Colonic mucosa (tissue), 4 donors: Measurements from ENCODE around the gene SOX1. TPM values are rescaled to one million over a fixed set of nuclear protein-coding genes. Genes with fewer than 3 reads are reported as not detected.

Experiments used
- DNase-seq: peaks from one replicate; pipeline ENCODE4 v3.0.0-alpha.2; 2020
- H3K27ac ChIP-seq: fragments of 200-600 bp; one replicate; pipeline ENCODE4 v1.8.0; 2021
- H3K27me3 ChIP-seq: fragments of 200-600 bp; one replicate; pipeline ENCODE4 v1.8.0; 2021
- H3K36me3 ChIP-seq: fragments of 200-600 bp; one replicate; pipeline ENCODE4 v1.8.0; 2021
- H3K4me1 ChIP-seq: fragments of 200-600 bp; one replicate; pipeline ENCODE4 v1.8.0; 2021; ENCODE audit warnings: mild to moderate bottlenecking
- H3K4me3 ChIP-seq: fragments of 200-600 bp; one replicate; pipeline ENCODE4 v1.8.0; 2021
- H3K9ac ChIP-seq, 2 donors: one replicate each; pipeline ENCODE4 v1.7.0; 2013; ENCODE audit warnings: control low read depth in 2 of 2, low read depth in 2 of 2, low read length in 2 of 2
- H3K9me3 ChIP-seq: fragments of 200-600 bp; one replicate; pipeline ENCODE4 v1.8.0; 2021
- intact Hi-C: fragments of 100-400 bp; cut with DNase I; formaldehyde crosslinking; loops from one replicate; pipeline ENCODE4 v1.14.1; 2022
- total RNA-seq, 2 donors: library from RNA; stranded (reverse); fragmentation: NEBNext Ultra II Directional in 1 of 2; extraction: Animal tissue kit (Norgen Biotek cat#: 25700) in 1 of 2; gene quantifications; one replicate each; pipeline ENCODE4 v1.2.1, GENCODE V29; 2021
- TF ChIP-seq, protein P1 (sequence below): fragments of 200-600 bp; IDR thresholded peaks from one replicate; pipeline ENCODE4 v1.8.0; 2022; ENCODE audit warnings: antibody characterized with exemption, mild to moderate bottlenecking
- donor health status: healthy.
- donor health status: DM: no; HTN: no; CAD: no.
- donor health status: DM: no; HTN: no; CAD: no.

SOX1 gene
- total RNA-seq, 2 donors from 2014 or later: not detected

DNA sequence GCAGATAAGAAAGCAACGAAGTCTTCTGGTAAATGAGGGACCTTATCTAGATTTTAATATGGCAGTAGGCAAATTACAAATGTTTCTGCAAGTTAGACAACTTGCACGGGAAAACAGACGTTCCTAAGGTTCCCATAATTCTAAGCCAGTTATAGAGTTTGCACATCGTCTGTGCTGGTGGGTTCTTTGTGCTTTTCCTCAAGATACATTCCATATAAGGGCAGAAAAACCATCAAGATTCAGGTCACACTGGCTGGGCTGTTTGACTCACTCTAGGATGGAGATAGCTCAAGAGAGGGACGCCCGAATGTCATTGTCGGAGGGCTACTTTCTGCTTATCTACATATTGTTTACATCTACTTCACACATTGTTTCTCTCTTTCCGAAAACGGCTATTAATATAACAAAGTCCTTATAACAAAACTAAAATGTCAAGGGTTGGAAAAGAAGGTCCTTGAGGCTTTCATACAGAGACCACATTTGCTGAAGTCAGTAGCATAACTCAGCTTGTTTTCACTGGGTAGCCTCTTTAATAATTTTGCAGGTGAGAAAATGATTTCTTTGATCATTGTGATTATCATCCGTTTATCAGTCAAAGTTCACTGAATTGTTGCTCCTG lies 44.4 kb downstream of the SOX1 start:
- H3K4me1 ChIP-seq: peaks cover 9% of the 10 kb centered on the region
- no peak for DNase-seq
- peaks cover 14% of the 10 kb centered on the region for H3K27me3 ChIP-seq
- intact Hi-C loops: no loop called here
- TF ChIP-seq, protein P1, sequence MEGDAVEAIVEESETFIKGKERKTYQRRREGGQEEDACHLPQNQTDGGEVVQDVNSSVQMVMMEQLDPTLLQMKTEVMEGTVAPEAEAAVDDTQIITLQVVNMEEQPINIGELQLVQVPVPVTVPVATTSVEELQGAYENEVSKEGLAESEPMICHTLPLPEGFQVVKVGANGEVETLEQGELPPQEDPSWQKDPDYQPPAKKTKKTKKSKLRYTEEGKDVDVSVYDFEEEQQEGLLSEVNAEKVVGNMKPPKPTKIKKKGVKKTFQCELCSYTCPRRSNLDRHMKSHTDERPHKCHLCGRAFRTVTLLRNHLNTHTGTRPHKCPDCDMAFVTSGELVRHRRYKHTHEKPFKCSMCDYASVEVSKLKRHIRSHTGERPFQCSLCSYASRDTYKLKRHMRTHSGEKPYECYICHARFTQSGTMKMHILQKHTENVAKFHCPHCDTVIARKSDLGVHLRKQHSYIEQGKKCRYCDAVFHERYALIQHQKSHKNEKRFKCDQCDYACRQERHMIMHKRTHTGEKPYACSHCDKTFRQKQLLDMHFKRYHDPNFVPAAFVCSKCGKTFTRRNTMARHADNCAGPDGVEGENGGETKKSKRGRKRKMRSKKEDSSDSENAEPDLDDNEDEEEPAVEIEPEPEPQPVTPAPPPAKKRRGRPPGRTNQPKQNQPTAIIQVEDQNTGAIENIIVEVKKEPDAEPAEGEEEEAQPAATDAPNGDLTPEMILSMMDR: no peak
- no peak overlapping the region for H3K9ac ChIP-seq
- no peak overlapping the region for H3K4me3 ChIP-seq
- H3K36me3 ChIP-seq: no peaks in the 10 kb centered on the region
- H3K27ac ChIP-seq: no peak overlapping the region
- no peaks in the 10 kb centered on the region for H3K9me3 ChIP-seq

DNA sequence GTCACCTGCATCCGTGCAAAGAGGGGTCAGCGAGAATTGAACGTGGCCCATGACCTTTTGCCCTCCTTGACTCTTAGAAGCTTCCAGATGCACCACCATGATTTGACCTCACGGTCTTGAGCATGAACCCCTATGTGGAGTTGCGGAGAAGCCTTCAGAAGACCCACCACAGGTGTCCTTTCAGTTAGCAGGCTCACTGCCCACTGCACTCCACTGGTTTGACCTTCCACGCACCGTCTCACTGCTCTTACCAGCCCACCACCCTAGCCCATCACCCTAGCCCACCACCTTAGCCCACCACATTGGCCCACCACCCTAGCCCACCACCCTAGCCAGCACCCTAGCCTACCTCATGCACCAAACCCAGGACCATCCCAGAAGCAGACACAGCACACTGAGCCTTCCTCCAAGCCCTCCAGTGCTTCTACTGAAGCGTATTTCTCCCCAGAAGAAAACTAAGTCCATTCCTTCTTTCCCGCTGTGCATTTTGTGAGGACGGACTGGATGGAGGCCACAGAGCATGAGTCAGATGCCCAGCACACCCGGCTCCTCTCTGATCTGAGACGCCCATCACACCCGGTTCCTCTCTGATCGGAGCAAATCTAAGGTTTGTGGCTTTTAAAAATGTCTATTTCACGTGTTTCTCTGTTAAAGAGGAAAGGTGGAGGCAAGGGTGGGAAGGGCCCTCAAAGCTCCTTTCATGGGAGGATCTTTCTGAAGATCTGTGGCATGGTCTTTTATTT lies 45.8 kb downstream of the SOX1 start:
- H3K27me3 ChIP-seq: peaks cover 4% of the 10 kb centered on the region
- H3K4me3 ChIP-seq: no peak overlapping the region
- intact Hi-C loops: no loop called here
- peak overlapping the region in 1 of 2 donors; percentile 1 for H3K9ac ChIP-seq
- peak overlapping the region; percentile 38 for H3K27ac ChIP-seq
- DNase-seq: peak; percentile 57
- H3K9me3 ChIP-seq: no peaks in the 10 kb centered on the region
- peaks cover 9% of the 10 kb centered on the region for H3K4me1 ChIP-seq
- no peaks in the 10 kb centered on the region for H3K36me3 ChIP-seq
- TF ChIP-seq, protein P1: no peak

DNA sequence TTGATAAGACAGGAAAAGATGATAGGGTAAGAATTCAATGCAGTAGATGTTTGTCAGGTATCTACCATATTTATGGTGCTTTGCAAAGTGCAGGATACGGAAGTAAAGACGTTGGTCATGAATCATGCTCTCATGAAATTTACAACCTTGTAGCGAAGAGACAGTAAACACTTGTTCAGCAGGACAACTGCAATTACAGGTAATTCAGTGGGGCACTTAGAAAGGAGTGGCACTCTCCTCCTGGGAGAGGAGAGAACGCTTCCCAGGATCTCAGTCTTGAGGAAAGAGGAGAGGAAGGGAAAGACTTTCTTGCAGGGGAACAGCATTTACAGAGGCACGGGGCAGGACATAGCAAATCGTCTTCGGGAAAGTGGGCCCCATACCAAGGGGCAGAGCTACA lies 46.4 kb downstream of the SOX1 start:
- peak overlapping the region; percentile 80 for H3K27ac ChIP-seq

DNA sequence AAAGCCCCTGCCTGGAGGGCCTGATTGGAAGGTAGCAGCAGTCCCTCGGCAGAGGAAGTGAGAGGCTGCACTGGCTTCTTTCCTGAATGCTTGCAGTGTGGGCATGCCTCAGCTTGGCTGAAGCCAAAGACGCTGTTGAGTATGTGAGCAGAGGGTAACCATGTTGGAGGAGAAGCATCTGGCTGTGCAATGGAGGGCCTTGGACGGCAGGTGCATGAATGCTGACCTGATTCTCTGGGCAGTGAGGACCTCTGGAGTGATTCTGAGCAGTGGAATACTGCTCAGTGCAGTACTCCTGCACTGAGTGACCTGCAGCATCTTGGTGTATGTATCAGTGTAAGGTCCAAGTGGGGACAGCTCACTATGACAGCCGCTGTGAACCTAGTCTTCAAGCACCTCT lies 46.9 kb downstream of the SOX1 start:
- Histone ChIP-seq H3K4me3 (no peak overlapping the region), H3K9ac (peak overlapping the region in 1 of 2 donors; percentile 42), H3K4me1 (peaks cover 9% of the 10 kb centered on the region), H3K36me3 (no peaks in the 10 kb centered on the region), H3K27me3 (no peaks in the 10 kb centered on the region), H3K27ac (peak overlapping the region; percentile 80), H3K9me3 (no peaks in the 10 kb centered on the region)
- DNase-seq: no peak
- intact Hi-C loops: no loop called here
- TF ChIP-seq, protein P1: no peak

More for the DNA sequence above, 46.4 kb downstream of the SOX1 start:
- intact Hi-C loops: no loop called here
- TF ChIP-seq, protein P1: no peak
- H3K4me3 ChIP-seq: no peak overlapping the region
- no peaks in the 10 kb centered on the region for H3K9me3 ChIP-seq
- H3K27me3 ChIP-seq: no peaks in the 10 kb centered on the region
- H3K9ac ChIP-seq: peak overlapping the region in 1 of 2 donors; percentile 42
- peaks cover 9% of the 10 kb centered on the region for H3K4me1 ChIP-seq
- H3K36me3 ChIP-seq: no peaks in the 10 kb centered on the region
- peak; percentile 52 for DNase-seq

DNA sequence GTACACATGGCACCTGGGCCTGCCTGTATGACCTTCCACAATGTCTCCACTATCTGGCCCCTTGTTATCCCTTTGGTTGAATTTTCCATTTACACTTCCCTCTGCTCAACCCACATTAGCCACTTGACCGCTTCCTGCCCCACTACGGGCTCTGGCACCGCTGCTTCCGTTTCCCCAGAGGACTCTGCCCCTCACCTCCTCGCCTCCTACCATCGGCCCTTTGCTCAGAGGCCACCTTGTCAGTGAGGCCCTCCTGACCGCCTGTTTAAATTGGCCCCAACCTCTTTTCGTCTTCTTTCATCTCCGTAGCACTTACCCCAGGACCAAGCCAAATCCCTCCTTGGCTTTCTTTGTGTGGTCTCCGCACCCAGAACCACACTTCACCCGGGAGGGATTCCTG lies 47.4 kb downstream of the SOX1 start:
- TF ChIP-seq, protein P1: no peak
- no peak for DNase-seq
- intact Hi-C loops: no loop called here
- Histone ChIP-seq H3K9me3 (no peaks in the 10 kb centered on the region), H3K9ac (no peak overlapping the region), H3K27ac (peak overlapping the region; percentile 80), H3K4me3 (no peak overlapping the region), H3K4me1 (peaks cover 9% of the 10 kb centered on the region), H3K36me3 (no peaks in the 10 kb centered on the region), H3K27me3 (no peaks in the 10 kb centered on the region)
